ENCODE results near the gene GPR17.

Gene GPR17

DNA sequence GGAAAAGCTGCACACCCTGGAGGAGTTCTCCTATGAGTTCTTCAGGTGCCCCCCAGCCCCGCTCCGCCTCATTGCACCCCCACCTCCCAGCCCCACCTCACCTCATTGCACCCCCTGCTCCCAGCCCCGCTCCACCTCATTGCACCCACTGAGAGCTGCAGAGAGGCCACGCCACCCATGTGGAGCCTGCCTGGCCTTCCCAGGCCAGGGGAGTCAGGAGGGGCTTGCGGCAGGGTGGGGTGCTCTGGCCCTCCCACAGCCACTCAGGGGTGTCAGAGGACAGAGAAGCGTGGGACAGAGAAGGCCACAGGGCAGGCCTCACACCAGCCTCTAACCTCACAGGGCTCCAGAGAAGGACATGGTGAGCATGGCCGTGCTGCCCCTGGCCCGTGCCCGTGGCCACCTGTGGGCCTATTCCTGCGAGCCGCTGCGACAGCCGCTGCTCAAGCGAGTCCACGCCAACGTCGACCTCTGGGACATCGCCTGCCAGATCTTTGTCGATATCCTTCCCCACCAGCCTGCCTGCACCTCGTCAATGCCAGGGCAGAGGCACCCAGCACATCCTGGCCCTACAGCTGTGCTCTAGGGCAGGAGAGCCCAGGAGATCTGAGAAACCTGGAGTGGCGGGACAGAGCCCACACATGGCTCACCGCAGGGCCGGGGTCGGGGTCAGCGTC, 15.0 kb upstream of the GPR17 start:
- no peak for FAIRE-seq

DNA sequence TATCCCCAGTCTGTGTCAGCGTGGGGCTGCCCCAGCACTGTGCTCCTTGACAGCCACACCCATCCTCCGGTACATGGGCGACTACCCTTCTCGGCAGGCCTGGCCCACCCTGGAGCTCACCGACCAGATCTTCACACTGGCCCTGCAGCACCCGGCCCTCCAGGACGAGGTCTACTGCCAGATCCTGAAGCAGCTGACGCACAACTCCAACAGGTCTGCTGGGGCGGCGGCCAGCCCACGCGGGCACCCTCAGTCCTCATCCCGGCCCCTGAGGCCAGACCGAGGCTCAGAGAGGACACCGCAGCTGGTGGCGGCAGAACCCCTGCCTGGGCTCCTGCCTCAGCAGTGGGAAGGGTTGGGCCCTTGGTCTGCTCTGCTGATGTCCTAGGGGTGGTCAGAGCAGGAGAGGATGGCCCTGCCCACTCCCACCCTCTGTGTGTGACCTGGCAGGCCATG, 14.4 kb upstream of the GPR17 start:
- no peak for FAIRE-seq

DNA sequence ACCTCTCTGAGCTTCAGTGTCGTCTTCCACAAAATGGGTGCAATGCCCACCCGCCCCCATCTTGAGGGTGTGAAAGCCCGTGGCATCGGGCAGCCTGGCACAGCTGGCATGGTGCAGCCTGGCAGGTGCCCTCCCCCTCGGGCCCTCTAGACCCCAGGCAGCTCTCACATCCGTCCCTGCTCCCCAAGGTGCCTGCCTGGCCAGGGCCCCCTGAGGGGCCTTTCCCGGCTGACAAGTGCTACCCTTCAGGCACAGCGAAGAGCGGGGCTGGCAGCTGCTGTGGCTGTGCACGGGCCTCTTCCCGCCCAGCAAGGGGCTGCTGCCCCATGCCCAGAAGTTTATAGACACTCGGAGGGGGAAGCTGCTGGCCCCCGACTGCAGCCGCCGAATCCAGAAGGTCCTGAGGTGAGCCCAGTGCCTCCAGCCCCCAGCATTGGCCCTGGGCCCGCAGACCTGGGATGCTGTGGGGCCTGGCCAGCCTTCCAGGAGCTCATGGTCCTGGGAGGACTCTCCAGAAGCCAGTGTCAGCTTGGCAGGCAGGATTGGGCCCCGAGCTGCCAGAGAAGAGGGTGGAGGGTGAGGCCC, 13.9 kb upstream of the GPR17 start:
- FAIRE-seq: no peak

DNA sequence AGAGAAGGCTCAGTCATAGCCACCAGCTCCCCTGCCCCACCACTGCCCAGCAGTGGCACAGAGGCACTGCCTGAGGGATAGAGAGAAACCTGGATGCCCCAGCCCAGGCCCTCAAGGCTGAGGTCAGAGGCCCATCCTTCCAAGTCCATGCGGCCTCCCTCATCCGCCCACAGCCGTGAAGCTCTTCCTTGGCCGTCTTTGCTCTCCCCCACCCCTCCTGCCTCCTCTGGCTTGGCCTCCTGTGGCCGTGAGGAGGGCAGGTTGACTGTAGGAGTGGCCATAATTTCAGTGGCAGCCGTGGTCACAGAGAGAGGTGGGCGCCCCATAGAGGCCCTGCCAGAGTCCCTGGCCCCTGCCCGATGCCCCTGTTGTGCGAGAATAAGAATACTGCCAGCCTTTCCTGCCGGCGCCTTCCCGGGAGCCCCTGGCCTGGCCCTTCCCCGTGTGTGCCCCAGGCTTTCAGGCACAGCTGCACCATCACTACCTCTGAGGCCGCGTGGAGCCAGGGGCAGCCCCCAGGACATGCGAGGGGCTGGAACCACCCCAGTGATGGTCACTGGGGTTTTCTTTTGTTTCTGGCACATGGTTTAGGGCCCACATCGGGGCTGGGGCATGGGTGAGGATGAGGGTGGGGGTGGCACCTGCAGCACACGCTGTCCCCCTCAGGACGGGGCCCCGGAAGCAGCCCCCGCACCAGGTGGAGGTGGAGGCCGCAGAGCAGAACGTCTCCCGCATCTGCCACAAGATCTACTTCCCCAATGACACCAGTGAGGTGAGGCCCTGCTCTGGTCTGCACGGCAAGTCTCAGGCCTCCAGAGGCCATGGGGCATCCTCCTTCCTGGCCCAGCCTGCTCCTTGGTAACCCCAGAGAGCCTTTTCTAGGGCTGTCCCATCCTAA, 13.1 kb upstream of the GPR17 start:
- no peak for FAIRE-seq

DNA sequence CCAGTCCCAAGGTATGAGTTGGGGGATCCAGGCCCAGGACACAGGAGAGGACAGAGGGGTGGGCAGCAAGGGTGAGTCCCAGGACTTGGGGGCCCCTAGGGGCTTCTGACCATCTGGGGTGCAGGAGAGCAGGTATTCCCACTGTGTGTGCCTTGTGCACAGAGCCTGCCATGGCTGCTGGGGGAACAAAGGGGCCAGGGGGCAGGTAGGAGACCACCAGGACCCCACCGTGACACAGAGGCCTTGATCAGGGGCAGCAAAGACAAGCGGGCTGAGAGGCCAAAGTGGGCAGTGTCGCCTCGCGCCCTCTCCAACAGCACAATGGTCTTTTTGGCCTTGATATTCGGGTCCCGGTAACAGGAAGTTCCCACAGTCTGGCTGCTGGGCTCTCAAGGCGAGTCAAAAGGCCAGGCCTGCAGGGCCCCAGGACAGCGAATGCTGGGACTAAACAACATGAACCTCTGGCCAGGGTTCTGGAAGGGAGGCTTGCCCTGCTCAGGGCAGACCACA, 12.3 kb upstream of the GPR17 start:
- FAIRE-seq: no peak

DNA sequence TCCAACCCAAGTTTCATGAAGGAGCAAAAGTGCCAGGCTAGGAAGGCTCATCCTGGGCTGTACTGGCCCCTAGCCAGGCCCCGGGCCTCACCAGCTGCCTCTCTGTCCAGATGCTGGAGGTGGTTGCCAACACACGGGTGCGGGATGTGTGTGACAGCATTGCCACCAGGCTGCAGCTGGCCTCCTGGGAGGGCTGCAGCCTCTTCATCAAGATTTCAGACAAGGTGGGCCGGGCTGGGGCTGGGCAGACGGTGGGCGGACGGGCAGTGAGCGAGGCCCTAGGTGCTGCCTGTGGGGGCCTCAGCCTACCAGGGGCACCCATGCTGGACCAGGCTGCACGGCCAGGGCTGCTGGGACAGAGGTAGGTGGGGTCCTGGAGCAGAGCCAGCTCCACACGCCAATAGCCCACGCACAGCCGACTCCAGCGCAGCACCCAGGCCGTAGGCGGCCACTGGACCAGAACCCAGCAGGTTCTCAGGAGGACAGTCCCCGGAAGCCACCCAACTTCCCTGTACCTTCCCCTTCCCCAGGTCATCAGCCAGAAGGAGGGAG, 11.8 kb upstream of the GPR17 start:
- FAIRE-seq: no peak

DNA sequence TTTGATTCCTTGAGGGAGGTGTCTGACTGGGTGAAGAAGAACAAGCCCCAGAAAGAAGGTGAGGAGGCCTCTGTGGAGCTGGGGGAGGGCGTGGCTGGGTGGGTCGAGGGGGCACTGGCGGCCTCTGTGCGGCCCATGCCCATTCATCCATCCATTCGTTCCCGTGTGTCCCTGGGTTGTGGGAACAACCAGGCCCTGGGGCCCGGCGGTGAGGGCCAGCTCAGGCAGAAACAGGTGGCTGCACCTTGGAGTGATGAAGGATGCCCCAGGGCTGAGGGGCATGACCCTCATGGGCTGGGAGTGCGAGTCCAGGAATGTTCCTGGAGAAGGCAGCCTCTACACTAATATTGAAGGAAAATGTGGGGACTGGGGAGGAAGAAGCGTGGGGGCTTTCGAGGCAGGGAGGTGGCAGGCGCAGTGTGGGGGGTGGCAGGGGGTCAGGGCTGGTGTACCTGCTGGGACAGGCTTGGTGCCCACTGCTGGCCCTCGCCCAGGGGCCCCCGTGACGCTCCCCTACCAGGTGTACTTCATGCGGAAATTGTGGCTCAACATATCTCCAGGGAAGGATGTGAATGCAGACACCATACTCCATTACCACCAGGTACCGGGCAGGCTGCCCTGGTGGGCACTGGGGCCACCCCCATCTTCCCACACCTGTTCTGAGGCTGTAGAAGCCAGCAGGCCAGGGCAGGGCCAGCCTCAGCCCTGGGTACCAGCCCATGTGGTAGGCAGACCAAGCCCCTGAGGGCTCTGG, 11.2 kb upstream of the GPR17 start:
- no peak for FAIRE-seq

DNA sequence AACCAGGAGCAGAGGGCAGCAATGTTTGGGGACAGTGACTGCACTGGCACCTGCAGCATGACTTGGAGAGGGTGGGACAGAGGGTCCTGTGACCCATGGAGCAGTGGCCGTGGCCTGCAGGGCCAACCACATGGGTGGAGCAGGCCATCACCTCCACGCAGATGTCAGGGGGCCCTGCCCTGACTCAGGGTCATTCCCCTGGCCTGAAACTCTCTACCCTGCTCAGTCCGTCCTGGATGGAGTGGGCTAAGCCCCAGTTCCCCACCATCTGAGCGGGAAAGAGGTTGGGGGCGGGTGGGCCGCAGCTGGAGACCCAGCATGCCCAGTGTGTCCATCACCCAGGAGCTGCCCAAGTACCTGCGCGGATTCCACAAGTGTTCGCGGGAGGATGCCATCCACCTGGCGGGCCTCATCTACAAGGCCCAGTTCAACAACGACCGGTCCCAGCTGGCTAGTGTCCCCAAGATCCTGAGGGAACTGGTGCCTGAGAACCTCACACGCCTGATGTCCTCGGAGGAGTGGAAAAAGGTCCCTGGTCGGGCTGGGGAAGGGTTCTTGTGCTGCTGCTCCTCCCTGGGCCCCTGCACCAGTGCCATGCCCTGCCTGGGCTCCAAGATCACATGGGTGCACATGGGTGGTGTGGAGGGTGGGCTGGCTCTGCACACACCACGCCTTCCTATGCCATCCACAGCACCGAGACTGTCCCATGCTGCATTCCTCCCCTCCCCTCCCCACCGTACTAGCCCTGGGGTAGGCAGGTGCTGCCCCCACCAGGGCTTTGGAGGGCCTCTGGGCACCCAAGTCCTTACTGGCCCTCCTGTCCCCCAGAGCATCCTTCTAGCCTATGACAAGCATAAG, 10.3 kb upstream of the GPR17 start:
- no peak for FAIRE-seq

DNA sequence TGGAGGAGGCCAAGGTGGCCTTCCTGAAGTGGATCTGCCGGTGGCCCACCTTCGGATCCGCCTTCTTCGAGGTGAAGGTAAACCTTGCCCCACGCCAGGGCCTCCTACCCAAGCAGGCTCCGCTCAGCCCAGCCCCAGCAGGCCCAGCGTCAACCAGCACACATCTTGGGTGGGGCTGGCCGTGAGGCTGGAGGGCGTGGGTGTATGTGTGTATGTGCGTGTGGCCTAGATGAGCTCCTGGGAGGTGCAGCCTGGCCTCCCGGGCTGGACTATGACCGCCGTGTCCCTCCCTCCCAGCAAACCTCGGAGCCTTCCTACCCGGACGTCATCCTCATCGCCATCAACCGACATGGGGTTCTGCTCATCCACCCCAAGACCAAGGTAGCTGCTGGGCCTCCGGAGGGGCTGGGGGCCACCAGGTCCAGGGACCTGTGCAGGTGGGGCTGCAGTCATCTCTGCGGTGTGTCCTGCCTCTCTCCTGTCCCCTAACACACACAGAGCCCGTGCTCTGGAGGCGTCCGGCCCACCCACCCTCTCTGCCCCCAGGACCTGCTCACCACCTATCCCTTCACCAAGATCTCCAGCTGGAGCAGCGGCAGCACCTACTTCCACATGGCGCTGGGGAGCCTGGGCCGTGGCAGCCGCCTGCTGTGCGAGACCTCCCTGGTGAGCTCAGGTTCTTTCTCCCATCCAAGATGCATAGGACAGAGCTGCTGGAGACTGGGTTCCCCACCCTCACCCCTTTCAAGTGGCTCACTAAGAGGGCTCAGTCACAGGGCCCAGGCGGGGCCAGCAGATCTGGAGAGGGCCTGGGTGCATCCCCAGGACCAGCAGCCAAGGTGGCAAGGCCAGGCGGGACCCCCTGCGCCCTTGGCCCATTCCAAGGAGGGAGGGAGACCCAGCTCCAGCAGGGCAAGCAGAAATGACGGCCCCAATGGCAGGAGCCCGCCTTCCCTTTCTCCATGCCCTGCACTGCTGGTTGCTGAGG, 9.4 kb upstream of the GPR17 start:
- FAIRE-seq: no peak

DNA sequence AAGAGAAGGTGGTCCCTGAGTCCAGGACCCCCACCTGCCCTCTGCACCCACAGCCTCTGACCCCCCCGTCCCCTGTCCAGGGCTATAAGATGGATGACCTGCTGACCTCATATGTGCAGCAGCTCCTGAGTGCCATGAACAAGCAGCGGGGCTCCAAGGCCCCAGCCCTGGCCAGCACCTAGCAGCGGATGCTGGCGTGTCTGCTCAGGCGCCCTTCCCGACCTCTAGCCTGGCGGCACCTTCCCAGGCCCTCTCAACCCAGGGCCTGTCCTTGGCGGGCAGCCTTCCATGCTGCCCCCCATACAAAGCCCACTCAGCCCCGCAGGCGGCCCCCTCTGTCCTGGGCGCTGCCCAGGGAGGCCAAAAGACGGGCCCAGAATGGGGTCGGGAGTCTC, 8.7 kb upstream of the GPR17 start:
- no peak for FAIRE-seq

DNA sequence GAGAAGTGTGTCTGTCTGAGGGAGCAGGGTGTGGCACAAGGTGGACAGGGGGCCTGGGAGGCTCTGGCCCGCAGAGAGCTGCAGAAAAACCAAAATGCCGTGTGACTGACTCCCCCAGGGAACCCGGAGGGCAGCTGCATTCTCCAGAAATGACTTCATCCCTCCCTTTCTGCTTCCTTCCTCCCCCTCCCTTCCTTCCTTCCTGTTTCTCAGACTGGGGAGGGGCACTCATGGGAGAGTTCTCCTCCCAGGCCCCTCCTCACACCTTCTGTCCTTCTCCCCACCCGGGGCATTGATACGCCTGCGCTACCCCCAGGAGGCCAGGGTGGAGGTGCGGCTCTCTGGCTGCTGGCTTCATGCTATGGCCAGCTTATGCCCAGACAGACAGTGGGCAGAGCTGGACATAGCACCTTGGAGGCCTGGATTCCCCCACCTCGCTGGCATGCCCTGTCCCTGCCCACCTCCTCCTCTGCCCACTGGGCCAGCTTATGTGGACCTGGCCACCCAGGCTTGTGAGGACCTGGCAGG, 8.2 kb upstream of the GPR17 start:
- FAIRE-seq: no peak

DNA sequence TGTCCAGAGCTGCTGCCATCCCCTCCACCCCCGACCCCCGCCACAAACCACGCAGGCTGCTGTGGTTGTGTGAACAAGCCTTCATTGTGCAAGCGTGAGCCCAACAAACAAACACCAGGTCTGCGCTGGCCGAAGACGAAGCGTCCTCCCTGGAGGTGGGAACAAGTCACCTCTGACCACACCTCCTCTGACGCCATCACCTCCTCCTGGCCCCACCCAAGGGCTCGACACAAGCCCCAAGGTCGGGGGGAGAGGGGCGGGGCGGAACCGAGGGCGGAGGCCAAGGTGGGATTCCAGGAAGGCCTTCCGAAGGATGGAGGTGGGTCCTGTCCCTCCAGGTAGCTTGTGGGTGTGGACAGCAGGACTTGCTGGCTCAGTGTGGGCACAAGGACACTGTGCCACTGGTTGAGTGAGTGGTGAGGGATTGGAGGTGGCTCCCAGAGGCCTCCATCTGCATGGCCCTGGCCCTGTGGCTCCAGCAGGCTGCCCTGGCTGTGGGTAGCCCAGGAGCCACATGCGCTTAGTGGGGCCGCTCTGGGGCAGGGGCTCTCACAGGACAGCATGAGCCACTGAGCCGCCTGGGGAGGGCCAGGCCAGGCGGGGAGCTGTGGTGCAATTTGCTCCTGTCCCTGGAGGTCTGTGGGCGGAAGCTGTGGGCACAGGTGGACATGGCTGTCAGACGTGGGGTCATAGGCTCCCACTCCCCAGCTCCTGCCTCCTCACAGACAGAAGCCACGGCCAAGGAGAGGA, 7.4 kb upstream of the GPR17 start:
- FAIRE-seq: no peak

DNA sequence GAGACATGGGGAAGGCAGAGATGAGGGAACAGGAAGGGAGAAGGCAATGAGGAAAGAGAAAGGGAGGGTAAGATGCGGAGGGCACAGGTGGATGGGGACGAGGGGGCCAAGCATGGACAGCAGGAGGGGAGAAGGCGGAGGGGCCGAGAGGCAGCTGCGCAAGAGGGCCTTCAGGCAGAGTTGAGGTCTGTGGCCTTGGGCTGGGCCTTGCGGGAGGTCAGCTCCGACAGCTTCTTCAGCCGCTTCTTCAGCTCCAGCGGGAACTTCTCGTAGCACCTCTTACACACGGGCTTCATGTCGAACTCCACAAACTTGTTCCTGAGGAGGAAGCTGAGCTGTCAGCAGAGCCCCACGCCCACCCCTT, 6.9 kb upstream of the GPR17 start:
- FAIRE-seq: no peak

DNA sequence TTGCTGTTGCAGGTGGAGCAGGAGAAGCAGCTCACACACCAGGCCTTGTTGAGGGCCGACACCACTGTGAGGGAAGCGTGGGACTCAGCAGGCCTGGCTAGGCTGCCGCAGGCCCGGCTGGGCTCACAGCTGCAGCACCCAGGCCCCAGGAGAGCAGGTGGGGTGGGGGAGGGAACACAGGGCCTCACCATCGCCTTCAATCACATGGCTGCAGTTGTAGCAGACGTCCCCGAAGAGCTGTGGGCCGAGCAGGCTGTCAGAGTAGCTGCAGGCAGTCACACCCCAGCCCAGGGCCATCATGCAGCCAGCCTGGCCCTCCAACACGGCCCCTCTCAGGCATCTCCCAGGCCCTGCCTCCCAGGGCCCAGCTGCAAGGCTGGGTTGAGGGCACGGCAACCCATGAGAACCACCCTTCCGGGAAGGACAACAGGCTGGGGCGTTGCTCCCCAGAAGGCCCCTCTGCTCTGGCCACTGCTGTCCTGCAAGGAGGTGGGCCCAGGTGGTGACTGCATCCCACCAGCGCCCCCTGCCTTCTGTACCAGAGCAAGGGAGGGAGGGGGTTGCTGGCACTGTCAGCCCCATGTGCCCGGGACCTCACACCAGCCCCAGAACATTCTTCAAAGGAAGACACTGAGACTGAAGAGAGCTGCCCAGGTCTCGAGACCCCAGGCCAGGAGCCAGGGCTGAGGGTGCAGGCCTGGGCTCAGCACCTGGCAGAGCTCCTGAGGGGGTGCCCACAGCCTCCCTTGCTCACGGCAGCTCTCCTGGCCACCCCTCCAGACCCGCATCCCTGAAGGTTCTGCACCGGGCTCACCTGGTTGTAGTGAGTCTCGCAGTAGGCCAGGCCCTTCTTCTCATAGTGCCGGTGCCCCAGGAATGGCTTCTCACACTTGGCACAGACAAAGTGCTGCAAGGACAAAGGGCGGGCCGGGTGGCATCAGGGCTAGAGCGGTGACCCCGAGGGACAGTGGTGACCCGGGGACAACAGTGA, 5.6 kb upstream of the GPR17 start:
- no peak for FAIRE-seq

DNA sequence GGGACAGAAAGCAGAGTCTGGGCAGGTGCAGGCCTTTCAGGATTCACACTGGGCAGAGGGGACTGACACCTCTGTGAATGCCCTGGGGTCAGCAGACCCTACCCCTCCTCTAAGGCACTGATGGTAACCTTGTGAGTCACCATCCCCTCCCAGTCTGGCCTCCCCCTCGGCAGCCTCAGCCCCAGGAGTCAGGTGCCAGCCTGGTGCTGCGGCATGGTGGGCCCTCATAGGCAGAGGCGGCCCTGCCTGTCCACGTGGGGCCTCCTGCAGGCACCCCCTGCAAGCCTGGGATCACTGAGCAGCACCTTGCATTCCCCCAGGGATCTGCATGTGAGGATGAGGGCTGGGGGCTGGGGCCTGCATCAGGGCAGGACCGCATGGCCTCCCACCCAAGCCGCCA, 4.8 kb upstream of the GPR17 start:
- no peak for FAIRE-seq

DNA sequence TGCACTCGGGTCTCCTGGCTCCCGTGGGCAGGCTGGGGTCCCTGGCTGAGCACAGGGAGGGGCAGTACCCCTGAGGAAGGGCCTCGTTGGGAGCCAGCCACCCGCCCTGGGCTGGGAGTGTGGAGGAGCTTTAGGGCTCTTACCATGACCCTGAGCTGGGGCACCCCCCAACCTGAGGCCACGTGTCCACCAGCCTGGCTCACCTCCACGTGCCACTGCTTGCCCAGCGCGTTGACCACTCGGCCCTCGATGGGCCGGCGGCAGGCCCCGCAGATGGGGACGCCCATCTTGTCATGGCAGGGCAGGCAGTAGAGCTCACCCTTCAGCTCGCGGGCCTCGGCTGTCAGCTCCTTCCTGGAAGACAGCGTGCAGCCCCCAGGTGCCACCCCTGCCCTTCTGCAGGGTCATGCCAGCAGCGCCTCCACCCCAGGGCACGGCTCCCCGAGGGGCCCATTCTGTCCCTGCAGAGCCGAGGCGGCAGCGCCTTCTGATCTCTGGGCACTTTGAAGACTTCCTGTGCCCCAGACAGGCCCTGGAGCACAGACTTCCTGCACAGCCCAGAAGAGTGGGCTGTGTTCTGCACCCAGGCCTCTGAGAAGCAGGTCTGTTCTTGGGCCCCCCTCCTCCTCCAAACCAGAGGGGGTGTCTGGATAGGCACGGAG, 4.0 kb upstream of the GPR17 start:
- FAIRE-seq: no peak

DNA sequence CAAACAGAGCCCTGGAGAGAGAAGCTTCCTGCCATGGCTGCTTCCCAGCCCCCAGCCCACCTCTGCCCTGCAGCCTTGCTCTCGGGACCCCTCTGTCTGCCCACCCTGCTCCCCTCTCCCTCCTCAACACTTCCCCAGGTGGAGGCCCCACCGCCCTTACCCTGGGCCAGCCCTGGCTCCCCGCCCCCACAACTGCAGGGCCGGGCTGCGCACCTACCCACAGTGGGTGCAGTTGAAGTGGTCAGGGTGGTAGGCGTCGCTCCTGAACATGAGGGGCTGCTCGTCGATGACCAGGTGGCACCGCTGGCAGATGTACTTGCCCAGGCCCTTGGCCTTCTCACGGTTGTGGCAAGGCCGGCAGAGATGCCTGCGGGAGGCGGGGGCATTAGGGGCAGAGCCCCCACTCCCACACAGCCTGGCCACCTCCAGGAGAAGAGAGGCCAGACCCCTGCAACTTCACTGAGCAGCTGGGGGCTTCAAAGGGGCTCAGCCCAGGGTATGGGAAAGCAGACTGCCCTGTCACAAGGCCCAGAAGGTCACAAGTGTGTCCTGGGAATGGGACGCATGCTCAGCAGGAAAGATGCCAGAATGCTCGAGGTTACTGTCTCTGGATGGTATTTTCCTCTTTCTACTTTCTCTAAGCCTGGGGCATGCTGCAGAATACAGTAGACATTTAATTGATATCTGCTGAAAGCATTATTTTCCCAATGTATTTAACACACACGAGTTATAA, 3.1 kb upstream of the GPR17 start:
- FAIRE-seq: no peak
